22Rv1 (cell line): ENCODE measurements around the gene IL17B.

Experiments
- CTCF ChIP-seq: fragments of 450-650 bp; IDR thresholded peaks from 2 replicates; pipeline ENCODE4 v1.5.1; 2017; ENCODE audit warnings: mild to moderate bottlenecking
- ZFX ChIP-seq: fragments of 450-650 bp; IDR thresholded peaks from 2 replicates; pipeline ENCODE4 v1.6.1; 2017; ENCODE audit warnings: antibody characterized with exemption, borderline replicate concordance

GRCh38 chr5:149326611-149327010, 52.5 kb downstream of the IL17B start:
- TF ChIP-seq CTCF (no peak), ZFX (no peak)
